Mucosa of descending colon (tissue), 3 donors: ENCODE results near the gene CHAT. TPM values are rescaled to one million over a fixed set of nuclear protein-coding genes. Genes with fewer than 3 reads are reported as not detected.

Source experiments
- ATAC-seq: fragments of 200-7000 bp; cut with Tn5 transposase; one replicate; pipeline ENCODE4 v1.9.1; 2020; ENCODE audit warnings: mild to moderate bottlenecking, moderate library complexity
- DNase-seq, 3 donors: peaks; one replicate each; pipeline ENCODE4 v3.0.0-alpha.2; 2020
- H3K36me3 ChIP-seq: fragments of 200-600 bp; one replicate; pipeline ENCODE4 v1.8.0; 2021; ENCODE audit warnings: low read depth, mild to moderate bottlenecking
- H3K4me1 ChIP-seq: fragments of 200-600 bp; one replicate; pipeline ENCODE4 v1.8.0; 2021; ENCODE audit warnings: low read depth, mild to moderate bottlenecking
- H3K4me3 ChIP-seq: fragments of 200-600 bp; one replicate; pipeline ENCODE4 v1.8.0; 2021; ENCODE audit warnings: mild to moderate bottlenecking
- H3K9me3 ChIP-seq: fragments of 200-600 bp; one replicate; pipeline ENCODE4 v1.8.0; 2021; ENCODE audit warnings: mild to moderate bottlenecking
- CTCF ChIP-seq: fragments of 200-600 bp; IDR thresholded peaks from one replicate; pipeline ENCODE4 v1.8.0; 2022; ENCODE audit warnings: antibody characterized with exemption, mild to moderate bottlenecking
- intact Hi-C, 2 donors: fragments of 100-400 bp; cut with DNase I in 1 of 2; cut with micrococcal nuclease in 1 of 2; formaldehyde crosslinking; loops; one replicate each; pipeline versions ENCODE4 v1.11.0 to v1.11.1; 2022; cut with DNase I, micrococcal nuclease
- total RNA-seq, 3 donors: library from RNA; stranded (reverse); fragmentation: NEBNext Ultra II Directional in 2 of 3; extraction: Animal tissue kit (Norgen Biotek cat#: 25700) in 2 of 3; gene quantifications; one replicate each; pipeline versions ENCODE4 v1.2.1 to v1.2.4, GENCODE V29; 2021 to 2023
- donor health status: DM: no; HTN: no; CAD: no; lungs with moderate emphysema.
- donor health status: DM: no; HTN: no; CAD: no.
- donor health status: DM: no; HTN: yes; CAD: no.

The CHAT gene
- total RNA-seq, 3 donors from 2014 or later: 0.61 to 1.6 (median 0.84) TPM

- DNase-seq: no peak
- no peaks in the 10 kb centered on the region for H3K36me3 ChIP-seq
- no peaks in the 10 kb centered on the region for H3K4me1 ChIP-seq
- TF ChIP-seq CTCF: no peak
- H3K4me3 ChIP-seq: no peak overlapping the region
- ATAC-seq: no peak
- intact Hi-C loops: no loop called here
- no peaks in the 10 kb centered on the region for H3K9me3 ChIP-seq
Measured at GRCh38 chr10:49600046-49600445, 13.8 kb upstream of the CHAT start.

GRCh38 chr10:49600781-49601400 lies 12.9 kb upstream of the CHAT start:
- intact Hi-C loops: no loop called here
- DNase-seq: no peak

GRCh38 chr10:49601857-49602256 lies 12.0 kb upstream of the CHAT start:
- DNase-seq (no peak), ATAC-seq (no peak)
- Histone ChIP-seq H3K36me3 (no peaks in the 10 kb centered on the region), H3K9me3 (no peaks in the 10 kb centered on the region), H3K4me1 (no peaks in the 10 kb centered on the region), H3K4me3 (no peak overlapping the region)
- no peak for TF ChIP-seq CTCF
- intact Hi-C loops: no loop called here

More at GRCh38 chr10:49600781-49601400, 12.9 kb upstream of the CHAT start:
- Histone ChIP-seq H3K4me1 (no peaks in the 10 kb centered on the region), H3K9me3 (no peaks in the 10 kb centered on the region), H3K36me3 (no peaks in the 10 kb centered on the region), H3K4me3 (no peak overlapping the region)
- no peak for TF ChIP-seq CTCF
- ATAC-seq: no peak

- no peak overlapping the region for H3K4me3 ChIP-seq
- H3K9me3 ChIP-seq: no peaks in the 10 kb centered on the region
- ATAC-seq: no peak
- no peak for DNase-seq
- no peaks in the 10 kb centered on the region for H3K36me3 ChIP-seq
- TF ChIP-seq CTCF: no peak
- intact Hi-C loops: no loop called here
- no peaks in the 10 kb centered on the region for H3K4me1 ChIP-seq
Measured at GRCh38 chr10:49602380-49603023, 11.3 kb upstream of the CHAT start.

GRCh38 chr10:49605216-49605938 lies 8.5 kb upstream of the CHAT start:
- Histone ChIP-seq H3K9me3 (no peaks in the 10 kb centered on the region), H3K36me3 (no peaks in the 10 kb centered on the region), H3K4me1 (no peaks in the 10 kb centered on the region), H3K4me3 (no peak overlapping the region)
- no peak for DNase-seq
- intact Hi-C loops: no loop called here
- no peak for TF ChIP-seq CTCF
- ATAC-seq: no peak
